Measurements from ENCODE around the gene ERV3-1. TPM values are rescaled to one million over a fixed set of nuclear protein-coding genes. Genes with fewer than 3 reads are reported as not detected.
"Not testable (repeated sequence)": the region's sequence is repeated elsewhere in the genome, so short reads cannot be mapped to it uniquely, and the experiment has no call there.

The ERV3-1 gene
- polyA plus RNA-seq, 1 donor: 33.4 TPM

DNA sequence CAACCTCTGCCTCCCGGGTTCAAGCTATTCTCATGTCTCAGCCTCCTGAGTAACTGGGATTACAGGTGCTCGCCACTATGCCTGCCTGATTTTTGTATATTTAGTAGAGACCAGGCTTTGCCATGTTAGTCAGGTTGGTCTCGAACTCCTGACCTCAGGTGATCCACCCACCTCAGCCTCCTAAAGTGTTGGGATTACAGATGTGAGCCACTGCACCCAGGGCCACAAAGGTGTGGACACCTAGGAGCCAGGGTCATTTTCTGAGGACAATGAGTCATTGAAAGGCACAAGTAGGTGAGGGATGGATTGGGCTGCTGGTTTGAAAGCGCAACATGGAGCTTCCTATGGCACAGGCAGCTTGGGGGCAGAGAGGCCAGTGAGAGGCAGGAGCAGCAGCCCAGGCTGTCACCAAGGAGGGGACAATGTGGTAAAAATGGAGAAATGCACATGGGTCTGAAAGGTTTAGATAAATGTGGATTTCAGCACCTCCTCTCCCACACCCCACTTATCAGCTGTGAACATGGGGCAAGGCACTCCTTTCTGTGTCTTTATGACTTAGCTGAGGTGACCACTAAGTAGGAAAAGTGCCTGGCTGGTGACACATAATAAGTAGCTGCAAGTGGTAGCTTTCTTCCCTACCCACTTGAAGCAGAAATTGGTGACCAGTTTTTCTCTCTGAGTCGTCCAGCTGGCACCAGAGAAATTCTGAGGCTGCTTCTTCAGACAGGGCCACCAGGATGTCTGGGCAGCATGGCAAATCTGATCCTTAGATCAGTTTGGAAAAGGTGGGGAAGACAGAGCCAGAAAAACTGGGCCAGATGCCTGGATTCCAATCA is 61.6 kb downstream of the ERV3-1 start:
- WGBS (ENCODE audit: insufficient coverage, low lambda C conversion rate): no CpG with 5 or more reads among the region's 5 CpGs
- H3K27ac ChIP-seq (ENCODE audit: low read length); H3K4me3 ChIP-seq (ENCODE audit: low read length); DNase-seq; H3K4me1 ChIP-seq (ENCODE audit: control insufficient read depth, insufficient read depth, low read length); H3K36me3 ChIP-seq (ENCODE audit: control insufficient read depth, insufficient read depth, low read length): not testable (repeated sequence)
- H3K9me3 ChIP-seq (ENCODE audit: control insufficient read depth, low read depth, low read length): peaks cover 12% of the 10 kb centered on the region
- H3K27me3 ChIP-seq (ENCODE audit: control insufficient read depth, insufficient read depth, low read length): peaks cover 37% of the 10 kb centered on the region

Other genes with a start within 250 kb of the ERV3-1 start
- 10.4 TPM for gene ZNF138, start 212.3 kb downstream of the ERV3-1 start, polyA plus RNA-seq
- 6.9 TPM for gene ZNF273, start 103.4 kb downstream of the ERV3-1 start, polyA plus RNA-seq
- gene ZNF117, start 15.7 kb downstream of the ERV3-1 start, polyA plus RNA-seq: 31.1 TPM